Stimulated activated CD4-positive, alpha-beta T cell treated with anti-CD3 and anti-CD28 coated beads, Interleukin-15, amount 100 ng/mL, for 24 hours (primary cell): ENCODE data around the gene CUL1.

Experiments used
- DNase-seq: peaks from one replicate; pipeline ENCODE4 v3.0.0-alpha.2; 2020

CUL1 gene

GRCh38 chr7:148721390-148721789, 22.7 kb downstream of the CUL1 start:
- DNase-seq: no peak

GRCh38 chr7:148722340-148723165, 23.9 kb downstream of the CUL1 start:
- no peak for DNase-seq

GRCh38 chr7:148723166-148723559, 24.5 kb downstream of the CUL1 start:
- DNase-seq: no peak

GRCh38 chr7:148723846-148724245, 25.1 kb downstream of the CUL1 start:
- no peak for DNase-seq

- DNase-seq: no peak
Measured at GRCh38 chr7:148726385-148726784, 27.7 kb downstream of the CUL1 start.

GRCh38 chr7:148727501-148728278, 29.0 kb downstream of the CUL1 start:
- DNase-seq: no peak

GRCh38 chr7:148729984-148730733, 31.5 kb downstream of the CUL1 start:
- no peak for DNase-seq

GRCh38 chr7:148732862-148733261, 34.2 kb downstream of the CUL1 start:
- no peak for DNase-seq

GRCh38 chr7:148733496-148733895, 34.8 kb downstream of the CUL1 start:
- no peak for DNase-seq

- no peak for DNase-seq
Measured at GRCh38 chr7:148735141-148735540, 36.4 kb downstream of the CUL1 start.

GRCh38 chr7:148735967-148736366, 37.3 kb downstream of the CUL1 start:
- DNase-seq: no peak

- DNase-seq: no peak
Measured at GRCh38 chr7:148738737-148739535, 40.2 kb downstream of the CUL1 start.

- DNase-seq: no peak
Measured at GRCh38 chr7:148746135-148746534, 47.4 kb downstream of the CUL1 start.

- no peak for DNase-seq
Measured at GRCh38 chr7:148747274-148747673, 48.6 kb downstream of the CUL1 start.

- no peak for DNase-seq
Measured at GRCh38 chr7:148750442-148751355, 52.0 kb downstream of the CUL1 start.

- no peak for DNase-seq
Measured at GRCh38 chr7:148753224-148753623, 54.5 kb downstream of the CUL1 start.

GRCh38 chr7:148754912-148755311, 56.2 kb downstream of the CUL1 start:
- DNase-seq: no peak

- no peak for DNase-seq
Measured at GRCh38 chr7:148761499-148762278, 63.0 kb downstream of the CUL1 start.

GRCh38 chr7:148763622-148764021, 64.9 kb downstream of the CUL1 start:
- no peak for DNase-seq

- no peak for DNase-seq
Measured at GRCh38 chr7:148770004-148770403, 71.3 kb downstream of the CUL1 start.
